Nephron (organoid): ENCODE data around the gene COPS7B.

ENCODE experiments used
- H3K27ac Mint-ChIP-seq, 3 experiments: 2 replicates each; pipeline ENCODE4 v1.8.0; 2020; ENCODE audit warnings: mixed read lengths in 3 of 3, mild to moderate bottlenecking in 2 of 3, moderate library complexity in 1 of 3
- H3K27me3 Mint-ChIP-seq: 2 replicates; pipeline ENCODE4 v1.8.0; 2021; ENCODE audit warnings: low read depth, mild to moderate bottlenecking, moderate library complexity, mixed read lengths
- H3K36me3 Mint-ChIP-seq: 2 replicates; pipeline ENCODE4 v1.8.0; 2020; ENCODE audit warnings: low read depth, mixed read lengths
- H3K4me1 Mint-ChIP-seq: 2 replicates; pipeline ENCODE4 v1.8.0; 2020; ENCODE audit warnings: mixed read lengths
- H3K4me3 Mint-ChIP-seq, 3 experiments: 2 replicates each; pipeline ENCODE4 v1.8.0; 2020; ENCODE audit warnings: mild to moderate bottlenecking in 3 of 3, mixed read lengths in 3 of 3, moderate library complexity in 2 of 3
- H3K9me3 Mint-ChIP-seq: 2 replicates; pipeline ENCODE4 v1.8.0; 2020; ENCODE audit warnings: mixed read lengths
- CTCF ChIP-seq, 3 experiments: fragments of 200-600 bp; sonication (generic); IDR thresholded peaks; one replicate each; pipeline ENCODE4 v1.5.0; 2021; ENCODE audit warnings: antibody characterized with exemption in 3 of 3; ENCODE audit not compliant: unreplicated experiment in 3 of 3

The COPS7B gene

DNA sequence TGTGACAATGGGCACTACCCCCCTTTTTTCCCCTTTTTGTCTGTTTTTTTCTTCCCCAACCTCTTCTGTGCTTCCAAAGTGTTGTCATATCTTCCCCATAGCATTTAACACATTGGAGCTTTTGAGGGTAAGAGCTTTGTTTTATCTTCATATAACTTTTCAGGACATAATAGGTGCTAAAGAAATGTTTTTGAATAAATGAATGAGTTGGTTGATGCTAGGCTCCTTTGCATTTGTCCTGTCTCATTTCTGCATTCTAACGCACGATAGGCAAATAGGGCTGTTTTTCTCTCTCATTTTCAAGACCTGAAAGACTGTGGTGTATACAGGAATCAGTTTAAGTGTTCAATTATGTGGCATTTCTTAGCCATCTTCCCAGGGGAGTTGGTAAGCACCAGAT lies 832 bp upstream of the COPS7B start:
- H3K36me3 Mint-ChIP-seq, result peaks cover 16% of the 10 kb centered on the region
- H3K27me3 Mint-ChIP-seq, result no peaks in the 10 kb centered on the region
- peak overlapping the region; percentile 92 to 95 (median 93) for H3K4me3 Mint-ChIP-seq
- peaks cover 56% of the 10 kb centered on the region for H3K4me1 Mint-ChIP-seq
- TF ChIP-seq CTCF (IDR thresholded peaks at IDR 0.05; ENCODE audit: unreplicated experiment in 3 of 3), result no peak
- no peaks in the 10 kb centered on the region for H3K9me3 Mint-ChIP-seq
- H3K27ac Mint-ChIP-seq, result peak overlapping the region; percentile 94 to 98 (median 98)

- no peak for TF ChIP-seq CTCF (IDR thresholded peaks at IDR 0.05; ENCODE audit: unreplicated experiment in 3 of 3)
- Mint-ChIP-seq H3K4me3 (peak overlapping the region; percentile 92 to 95 (median 93)), H3K4me1 (peaks cover 56% of the 10 kb centered on the region)
Observed at GRCh38 chr2:231785822-231786176, 446 bp upstream of the COPS7B start.

DNA sequence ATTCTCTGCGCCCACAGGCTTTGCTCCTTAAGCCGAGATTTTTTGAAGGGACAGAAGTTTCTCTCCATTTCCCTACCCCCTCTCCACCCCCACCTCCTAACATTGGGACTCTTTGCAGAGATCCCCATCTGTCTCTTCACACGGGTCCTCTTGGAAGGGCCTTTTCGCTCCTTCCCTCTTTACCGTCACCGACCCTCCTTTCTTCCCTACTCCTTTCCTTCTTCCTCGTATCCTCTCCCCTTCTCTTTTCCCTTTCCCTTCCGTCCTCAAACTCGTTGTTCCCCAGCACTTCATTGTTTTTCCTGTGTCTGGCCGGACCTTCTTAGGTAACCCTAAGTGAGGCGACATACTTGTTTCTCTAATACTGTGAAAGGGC lies 660 bp downstream of the COPS7B start:
- H3K27ac Mint-ChIP-seq, result peak overlapping the region; percentile 78 to 98 (median 94)
- peak overlapping the region; percentile 92 to 95 (median 93) for H3K4me3 Mint-ChIP-seq
- peaks cover 50% of the 10 kb centered on the region for H3K4me1 Mint-ChIP-seq
- H3K9me3 Mint-ChIP-seq, result no peaks in the 10 kb centered on the region
- peaks cover 25% of the 10 kb centered on the region for H3K36me3 Mint-ChIP-seq
- TF ChIP-seq CTCF (IDR thresholded peaks at IDR 0.05; ENCODE audit: unreplicated experiment in 3 of 3), result no peak
- no peaks in the 10 kb centered on the region for H3K27me3 Mint-ChIP-seq

More at GRCh38 chr2:231785822-231786176, 446 bp upstream of the COPS7B start:
- H3K36me3 Mint-ChIP-seq, result peaks cover 16% of the 10 kb centered on the region
- no peaks in the 10 kb centered on the region for H3K9me3 Mint-ChIP-seq
- no peaks in the 10 kb centered on the region for H3K27me3 Mint-ChIP-seq
- peak overlapping the region; percentile 94 to 98 (median 98) for H3K27ac Mint-ChIP-seq

- Mint-ChIP-seq H3K27me3 (no peaks in the 10 kb centered on the region), H3K9me3 (no peaks in the 10 kb centered on the region), H3K36me3 (peaks cover 47% of the 10 kb centered on the region), H3K4me1 (peaks cover 11% of the 10 kb centered on the region), H3K27ac (no peak overlapping the region), H3K4me3 (no peak overlapping the region)
- TF ChIP-seq CTCF (IDR thresholded peaks at IDR 0.05; ENCODE audit: unreplicated experiment in 3 of 3), result no peak
Observed at GRCh38 chr2:231791107-231791506, 4.9 kb downstream of the COPS7B start.

DNA sequence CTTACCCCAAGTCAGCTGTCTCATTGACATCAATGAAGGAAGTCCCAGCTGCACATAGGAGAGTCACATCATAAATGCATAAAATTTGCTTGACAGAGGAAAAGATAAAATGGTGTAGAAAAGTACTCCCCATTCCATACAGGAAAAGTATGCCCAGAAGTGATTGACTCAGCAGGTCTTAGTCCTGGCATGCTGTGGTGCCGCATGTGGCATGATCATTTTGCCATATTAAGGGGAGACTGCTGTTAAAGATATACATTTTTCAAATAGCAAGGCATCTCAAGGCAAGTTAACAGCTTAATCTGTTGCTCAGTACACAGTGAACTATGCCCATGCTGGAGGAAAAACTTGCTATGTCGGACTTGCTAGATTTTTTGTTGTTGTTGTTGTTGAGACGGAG lies 8.1 kb downstream of the COPS7B start:
- no peaks in the 10 kb centered on the region for H3K9me3 Mint-ChIP-seq
- no peak overlapping the region for H3K4me3 Mint-ChIP-seq
- no peak for TF ChIP-seq CTCF (IDR thresholded peaks at IDR 0.05; ENCODE audit: unreplicated experiment in 3 of 3)
- peaks cover 67% of the 10 kb centered on the region for H3K36me3 Mint-ChIP-seq
- H3K4me1 Mint-ChIP-seq, result peaks cover 5% of the 10 kb centered on the region
- H3K27ac Mint-ChIP-seq, result no peak overlapping the region
- no peaks in the 10 kb centered on the region for H3K27me3 Mint-ChIP-seq

DNA sequence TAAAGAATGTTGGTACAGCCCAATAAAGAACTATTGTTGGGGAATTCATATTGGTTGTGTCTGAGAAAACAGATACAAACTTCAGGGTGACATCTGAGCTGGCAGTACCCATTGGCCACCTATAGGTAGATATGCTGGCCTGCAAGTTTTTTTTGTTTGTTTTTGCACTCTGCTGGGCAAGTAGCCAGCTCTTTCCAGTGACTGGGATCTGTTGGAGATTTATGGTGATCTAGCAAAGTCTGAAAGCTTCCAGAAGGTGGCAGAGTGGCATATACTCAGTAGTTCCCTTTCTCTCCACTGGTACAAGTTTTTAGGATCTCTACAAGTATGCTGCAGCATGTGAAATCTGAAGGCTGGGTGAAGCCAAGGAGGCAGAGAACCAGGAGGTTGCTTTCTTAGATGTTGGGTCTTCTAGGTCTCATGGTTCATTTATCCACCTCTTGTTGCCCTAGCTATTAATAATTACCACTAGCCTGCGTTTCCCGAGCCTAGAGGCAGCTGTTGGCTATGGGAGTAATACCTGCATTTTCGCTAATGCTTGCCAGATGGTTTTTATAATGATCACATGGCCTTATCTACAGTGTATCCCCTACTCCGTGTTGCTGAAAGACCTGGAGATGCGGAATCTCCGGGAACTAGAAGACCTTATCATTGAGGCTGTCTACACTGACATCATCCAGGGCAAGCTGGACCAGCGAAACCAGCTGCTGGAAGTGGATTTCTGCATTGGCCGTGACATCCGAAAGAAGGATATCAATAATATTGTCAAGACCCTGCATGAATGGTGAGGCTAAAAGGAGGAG lies 9.5 kb downstream of the COPS7B start:
- H3K4me3 Mint-ChIP-seq, result no peak overlapping the region
- H3K4me1 Mint-ChIP-seq, result peaks cover 5% of the 10 kb centered on the region
- peak; percentile 29 to 37 (median 34) for TF ChIP-seq CTCF (IDR thresholded peaks at IDR 0.05; ENCODE audit: unreplicated experiment in 3 of 3)
- no peaks in the 10 kb centered on the region for H3K27me3 Mint-ChIP-seq
- no peak overlapping the region for H3K27ac Mint-ChIP-seq
- H3K9me3 Mint-ChIP-seq, result no peaks in the 10 kb centered on the region
- peaks cover 60% of the 10 kb centered on the region for H3K36me3 Mint-ChIP-seq
